Lung (tissue), 12 donors: Measurements from ENCODE around the gene ZNF469. TPM values are rescaled to one million over a fixed set of nuclear protein-coding genes. Genes with fewer than 3 reads are reported as not detected.

ENCODE experiments used
- ATAC-seq: fragments of 200-7000 bp; cut with Tn5 transposase; one replicate; pipeline ENCODE4 v1.9.1; 2020; ENCODE audit warnings: moderate number of reproducible peaks; ENCODE audit not compliant: insufficient read depth, low FRiP score
- DNase-seq, 3 donors: peaks; one replicate each; pipeline ENCODE4 v3.0.0-alpha.2; 2013 to 2017
- H3K27ac ChIP-seq, 2 donors: one replicate each; pipeline ENCODE4 v1.5.1; 2013; ENCODE audit warnings: mild to moderate bottlenecking in 2 of 2, moderate library complexity in 2 of 2, control low read depth in 1 of 2, inconsistent platforms in 1 of 2, low read depth in 1 of 2, low read length in 1 of 2
- H3K27me3 ChIP-seq, 3 donors: one replicate each; pipeline ENCODE4 v1.5.1; 2013; ENCODE audit warnings: low read length in 2 of 3; ENCODE audit not compliant: control insufficient read depth in 3 of 3, insufficient read depth in 3 of 3
- H3K36me3 ChIP-seq, 4 donors: one replicate each; pipeline ENCODE4 v1.5.1; 2013; ENCODE audit warnings: low read length in 4 of 4, mild to moderate bottlenecking in 1 of 4, moderate library complexity in 1 of 4; ENCODE audit not compliant: control insufficient read depth in 4 of 4, insufficient read depth in 4 of 4
- H3K4me1 ChIP-seq, 5 donors: one replicate each; pipeline ENCODE4 v1.5.1; 2013; ENCODE audit warnings: low read length in 5 of 5, mild to moderate bottlenecking in 2 of 5, moderate library complexity in 1 of 5; ENCODE audit not compliant: control insufficient read depth in 5 of 5, insufficient read depth in 5 of 5
- H3K4me3 ChIP-seq: one replicate; pipeline ENCODE4 v1.5.1; 2013; ENCODE audit warnings: mild to moderate bottlenecking, control low read depth, moderate library complexity
- H3K9ac ChIP-seq, 2 donors: one replicate each; pipeline ENCODE4 v1.5.1; 2013; ENCODE audit warnings: low read length in 2 of 2, control low read depth in 1 of 2; ENCODE audit not compliant: insufficient read depth in 1 of 2
- H3K9me3 ChIP-seq, 4 donors: one replicate each; pipeline ENCODE4 v1.5.1; 2013; ENCODE audit warnings: low read length in 3 of 4, mild to moderate bottlenecking in 1 of 4, moderate library complexity in 1 of 4; ENCODE audit not compliant: control insufficient read depth in 4 of 4, insufficient read depth in 3 of 4
- WGBS, 2 donors: extraction: QIAGEN DNeasy Blood & Tissue Kit; methylation state at CpG; one replicate each; pipeline ENCODE4 v1.1.7; 2013; 5-methylcytosine and 5-hydroxymethylcytosine counted together
- polyA plus RNA-seq, 2 donors: library from polyadenylated mRNA; stranded (reverse); fragments of 200-250 nt; gene quantifications; one replicate each; pipeline ENCODE4 v1.2.1, GENCODE V29; 2013
- total RNA-seq, 2 donors: library from RNA; depleted of rRNA in 1 of 2; stranded (reverse); fragments of >200 nt in 1 of 2; gene quantifications; one replicate each; pipeline ENCODE4 v1.2.1, GENCODE V29; 2014 to 2021
- TF ChIP-seq, protein P1 (sequence below): IDR thresholded peaks from 2 replicates; pipeline ENCODE4 v1.5.1; 2012; ENCODE audit warnings: mild to moderate bottlenecking; ENCODE audit errors: control extremely low read depth, extremely low read depth
- donor health status: control.
- donor health status: control.
- donor health status: Bipolar disorder and iron deficiency.
- donor health status: healthy.
- donor health status: DM: yes; HTN: yes; CAD: no.

ZNF469 gene
- total and polyA plus RNA-seq, 4 donors: 0.67 to 3.0 (median 1.5) TPM

DNA sequence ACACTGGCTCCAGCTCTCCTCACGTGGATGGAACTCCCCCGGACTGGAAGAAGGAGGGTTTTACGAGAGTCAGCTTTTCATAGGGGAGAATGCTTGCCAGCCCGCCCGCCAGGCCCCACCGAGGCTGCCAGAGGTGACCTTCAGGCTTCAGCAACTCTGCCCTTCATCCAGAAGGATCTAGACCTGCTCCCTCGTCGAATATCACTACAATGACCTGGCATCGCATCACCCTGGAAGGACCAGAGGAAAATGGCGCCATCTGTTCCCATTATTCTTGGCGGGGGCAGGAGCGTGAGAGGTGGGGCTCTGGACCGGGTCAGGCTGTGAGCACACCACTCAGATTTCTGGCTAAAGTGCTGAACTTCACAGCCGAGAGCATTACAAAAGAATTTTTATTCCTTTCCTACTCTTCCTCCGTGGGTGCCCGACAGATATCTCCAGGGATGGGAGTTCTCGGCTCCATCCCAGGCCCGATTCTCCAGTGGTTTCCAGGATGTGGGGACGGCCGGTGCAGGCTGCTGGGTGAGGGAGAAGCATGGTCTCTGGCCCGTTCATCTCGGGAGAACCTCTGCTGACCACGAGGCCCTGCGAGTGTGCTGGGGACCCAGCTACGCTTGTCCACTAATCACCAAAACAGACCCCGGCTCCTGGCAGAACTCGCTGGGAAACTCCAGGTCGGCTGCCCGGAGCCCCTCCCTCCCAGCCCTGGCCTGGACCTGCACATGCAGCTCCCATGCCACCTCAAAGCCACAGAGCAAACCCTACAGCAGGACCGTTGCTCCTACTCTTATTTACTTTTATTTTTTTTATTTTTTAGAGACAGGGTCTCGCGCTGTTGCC lies 36.8 kb upstream of the ZNF469 start:
- no peak for ATAC-seq
- TF ChIP-seq, protein P1, sequence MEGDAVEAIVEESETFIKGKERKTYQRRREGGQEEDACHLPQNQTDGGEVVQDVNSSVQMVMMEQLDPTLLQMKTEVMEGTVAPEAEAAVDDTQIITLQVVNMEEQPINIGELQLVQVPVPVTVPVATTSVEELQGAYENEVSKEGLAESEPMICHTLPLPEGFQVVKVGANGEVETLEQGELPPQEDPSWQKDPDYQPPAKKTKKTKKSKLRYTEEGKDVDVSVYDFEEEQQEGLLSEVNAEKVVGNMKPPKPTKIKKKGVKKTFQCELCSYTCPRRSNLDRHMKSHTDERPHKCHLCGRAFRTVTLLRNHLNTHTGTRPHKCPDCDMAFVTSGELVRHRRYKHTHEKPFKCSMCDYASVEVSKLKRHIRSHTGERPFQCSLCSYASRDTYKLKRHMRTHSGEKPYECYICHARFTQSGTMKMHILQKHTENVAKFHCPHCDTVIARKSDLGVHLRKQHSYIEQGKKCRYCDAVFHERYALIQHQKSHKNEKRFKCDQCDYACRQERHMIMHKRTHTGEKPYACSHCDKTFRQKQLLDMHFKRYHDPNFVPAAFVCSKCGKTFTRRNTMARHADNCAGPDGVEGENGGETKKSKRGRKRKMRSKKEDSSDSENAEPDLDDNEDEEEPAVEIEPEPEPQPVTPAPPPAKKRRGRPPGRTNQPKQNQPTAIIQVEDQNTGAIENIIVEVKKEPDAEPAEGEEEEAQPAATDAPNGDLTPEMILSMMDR: no peak
- WGBS, 2 donors: 85 to 91% methylated on average over 32 of the region's 32 CpGs

DNA sequence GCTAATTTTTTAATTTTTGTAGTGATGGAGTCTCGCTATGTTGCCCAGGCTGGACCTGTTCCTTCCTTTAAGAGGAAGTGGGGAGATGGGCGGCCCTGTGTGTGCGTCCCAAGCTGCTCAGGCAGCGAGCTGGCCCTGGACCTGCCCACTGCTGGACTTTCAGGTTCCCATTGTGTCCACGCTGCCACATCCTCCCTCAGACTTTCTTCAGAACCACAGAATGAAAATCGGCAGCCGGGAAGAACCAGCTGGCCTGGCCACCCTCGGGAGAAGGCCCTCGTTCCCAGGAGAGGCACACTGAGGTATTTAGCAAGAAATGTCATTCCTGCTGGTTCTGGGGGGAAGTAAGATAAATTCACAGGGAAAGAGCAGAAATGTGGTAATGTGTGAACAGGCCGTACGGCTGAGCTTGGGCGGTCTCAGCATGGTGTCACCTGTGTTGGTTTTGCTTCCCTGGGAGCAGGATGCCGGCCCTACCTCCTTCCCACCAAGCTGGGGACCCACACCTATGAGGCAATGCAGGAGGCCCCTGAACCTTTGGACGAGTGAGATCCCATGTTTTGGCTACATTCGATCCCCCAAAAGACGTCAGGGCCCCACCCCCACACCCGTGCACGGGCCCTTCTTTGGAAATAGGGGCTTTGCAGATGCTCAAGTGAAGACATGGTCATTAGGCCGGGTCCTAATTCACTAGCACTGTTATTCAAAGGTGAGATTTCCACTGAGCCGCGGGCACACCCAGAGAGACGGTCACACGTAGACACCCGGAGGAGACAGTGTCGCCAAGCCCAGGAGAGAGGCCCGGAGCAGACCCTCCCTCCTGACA lies 35.9 kb upstream of the ZNF469 start:
- no peak for ATAC-seq
- peaks cover 0 to 15% (median 0%) of the 10 kb centered on the region in 4 donors for H3K9me3 ChIP-seq
- TF ChIP-seq, protein P1: no peak
- H3K4me1 ChIP-seq: no peaks in the 10 kb centered on the region
- 84 to 86% methylated on average over 26 of the region's 26 CpGs for WGBS, 2 donors
- H3K36me3 ChIP-seq: no peaks in the 10 kb centered on the region
- H3K4me3 ChIP-seq: no peak overlapping the region
- no peak overlapping the region for H3K27ac ChIP-seq
- no peak overlapping the region for H3K9ac ChIP-seq
- no peaks in the 10 kb centered on the region for H3K27me3 ChIP-seq
- DNase-seq: no peak

More for the DNA sequence above, 36.8 kb upstream of the ZNF469 start:
- no peak for DNase-seq
- Histone ChIP-seq H3K27ac (no peak overlapping the region), H3K4me3 (no peak overlapping the region), H3K9ac (no peak overlapping the region), H3K9me3 (peaks cover 0 to 15% (median 0%) of the 10 kb centered on the region in 4 donors), H3K27me3 (no peaks in the 10 kb centered on the region), H3K4me1 (no peaks in the 10 kb centered on the region), H3K36me3 (no peaks in the 10 kb centered on the region)

DNA sequence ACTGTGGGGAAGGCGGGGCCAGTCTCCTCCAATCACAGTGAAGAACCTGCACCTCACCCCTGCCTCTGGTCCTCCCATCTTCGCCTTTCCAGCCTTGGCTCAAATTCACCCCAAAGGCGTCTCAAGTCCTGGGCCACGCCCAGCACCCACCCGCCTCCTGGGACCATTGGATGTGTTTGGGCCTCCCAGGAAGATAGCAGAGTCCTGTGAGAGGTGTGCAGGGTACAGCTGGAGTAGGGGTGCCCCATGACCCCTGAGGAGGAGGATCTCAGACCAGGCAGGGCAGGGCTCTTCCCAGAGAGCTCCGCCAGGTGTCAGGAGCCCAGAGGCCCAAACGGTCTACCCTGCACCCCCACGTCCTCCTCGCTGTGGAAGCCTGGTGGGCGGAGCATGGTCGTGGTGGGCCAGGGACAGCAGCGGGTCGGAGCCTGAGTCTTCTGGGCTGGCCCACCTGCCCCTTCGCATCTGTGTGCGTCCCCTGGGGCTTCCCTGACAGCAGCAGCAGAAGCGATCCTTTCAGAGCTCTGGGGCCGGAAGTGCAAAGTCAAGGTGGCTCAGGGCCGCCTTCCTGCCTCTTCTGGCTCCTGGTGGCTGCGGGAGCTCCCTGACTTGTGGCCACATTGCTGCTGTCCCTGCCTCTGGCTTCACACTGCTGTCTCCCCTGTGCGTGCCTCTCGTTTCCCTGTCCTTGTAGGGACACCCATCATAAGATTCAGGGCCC lies 34.9 kb upstream of the ZNF469 start:
- TF ChIP-seq, protein P1: no peak
- ATAC-seq (no peak), DNase-seq (no peak)
- H3K27ac ChIP-seq: no peak overlapping the region
- no peaks in the 10 kb centered on the region for H3K4me1 ChIP-seq
- peaks cover 0 to 14% (median 0%) of the 10 kb centered on the region in 4 donors for H3K9me3 ChIP-seq
- H3K4me3 ChIP-seq: no peak overlapping the region
- H3K36me3 ChIP-seq: no peaks in the 10 kb centered on the region
- no peak overlapping the region for H3K9ac ChIP-seq
- WGBS, 2 donors: 61 to 70% methylated on average over 20 to 21 of the region's 21 CpGs
- H3K27me3 ChIP-seq: no peaks in the 10 kb centered on the region
